Sigmoid colon (tissue), 4 donors: ENCODE data around the gene ZNF701.

Experiments
- EP300 ChIP-seq, 4 donors: sonication (generic); formaldehyde crosslinking; IDR thresholded peaks; one replicate each; pipeline ENCODE4 v1.6.1; 2017; ENCODE audit warnings: antibody characterized with exemption in 4 of 4
- POLR2A ChIP-seq, 2 donors: fragments of 450-650 bp; IDR thresholded peaks; one replicate each; pipeline ENCODE4 v1.6.1; 2016; ENCODE audit warnings: antibody characterized with exemption in 2 of 2, mild to moderate bottlenecking in 2 of 2, moderate library complexity in 2 of 2

DNA sequence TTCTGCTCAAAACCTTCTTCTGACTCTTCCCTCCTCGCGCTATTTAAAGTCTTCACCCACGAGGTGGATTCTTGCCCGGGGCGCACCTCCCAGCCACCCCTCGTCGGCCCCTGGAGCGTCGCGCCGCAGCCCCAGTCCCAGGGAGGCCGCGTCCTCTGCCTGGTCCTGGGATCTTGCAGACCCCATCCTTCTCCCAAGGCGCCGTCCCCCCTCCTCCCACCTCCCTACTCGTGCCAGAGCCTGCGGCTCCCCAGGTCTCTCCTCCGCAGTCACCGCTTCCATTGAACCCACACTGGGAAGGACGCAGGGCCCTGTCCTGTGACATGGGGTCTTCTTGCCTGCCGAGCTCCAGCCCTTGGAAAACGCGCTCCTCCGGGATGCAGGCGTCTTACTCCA lies 42.1 kb upstream of the ZNF701 start:
- no peak for TF ChIP-seq EP300 (IDR thresholded peaks at IDR 0.05)
- no peak for TF ChIP-seq POLR2A (IDR thresholded peaks at IDR 0.05)
